Activated CD8-positive, alpha-beta T cell treated with anti-CD3 and anti-CD28 coated beads, Interleukin-2, amount 10 ng/mL, durations not matched to agents 7 days and 5 days (primary cell): ENCODE results near the gene GJD3. TPM values are rescaled to one million over a fixed set of nuclear protein-coding genes. Genes with fewer than 3 reads are reported as not detected.
"Not testable (repeated sequence)": the region's sequence is repeated elsewhere in the genome, so short reads cannot be mapped to it uniquely, and the experiment has no call there.

ENCODE experiments used
- ATAC-seq: fragments of 150-1000 bp; cut with Tn5 transposase; one replicate; pipeline ENCODE4 v1.10.0; 2021; ENCODE audit warnings: moderate library complexity
- CTCF ChIA-PET: fragments of 350-600 bp; sonication (Branson Sonifier 250); formaldehyde crosslinking; loops from one replicate; lab custom pipeline; 2021; ENCODE audit warnings: antibody characterized with exemption; lab: Charles Lee
- POLR2A ChIA-PET: fragments of 350-600 bp; sonication (Branson Sonifier 250); formaldehyde crosslinking; loops from one replicate; lab custom pipeline; 2021; ENCODE audit warnings: antibody characterized with exemption; lab: Charles Lee
- DNase-seq: peaks from one replicate; pipeline ENCODE4 v3.0.0-alpha.2; 2020
- H3K27ac Mint-ChIP-seq: one replicate; pipeline ENCODE4 v1.8.0; 2021; ENCODE audit warnings: mild to moderate bottlenecking, mixed read lengths
- H3K27me3 Mint-ChIP-seq: one replicate; pipeline ENCODE4 v1.8.0; 2021; ENCODE audit warnings: low read depth, mixed read lengths
- H3K36me3 Mint-ChIP-seq: one replicate; pipeline ENCODE4 v1.8.0; 2021; ENCODE audit warnings: low read depth, mixed read lengths
- H3K4me1 Mint-ChIP-seq: one replicate; pipeline ENCODE4 v1.8.0; 2021; ENCODE audit warnings: low read depth, mixed read lengths
- H3K4me3 Mint-ChIP-seq: one replicate; pipeline ENCODE4 v1.8.0; 2021; ENCODE audit warnings: mild to moderate bottlenecking, mixed read lengths
- H3K9me3 Mint-ChIP-seq: one replicate; pipeline ENCODE4 v1.8.0; 2022; ENCODE audit warnings: mixed read lengths; ENCODE audit not compliant: insufficient read depth
- total RNA-seq, 2 experiments: library from RNA; stranded (reverse); gene quantifications; one replicate each; pipeline ENCODE4 v1.2.3, GENCODE V29; 2021

Gene GJD3
- total RNA-seq, 2 experiments from 2014 or later = 0.29 TPM; not detected in 1

DNA sequence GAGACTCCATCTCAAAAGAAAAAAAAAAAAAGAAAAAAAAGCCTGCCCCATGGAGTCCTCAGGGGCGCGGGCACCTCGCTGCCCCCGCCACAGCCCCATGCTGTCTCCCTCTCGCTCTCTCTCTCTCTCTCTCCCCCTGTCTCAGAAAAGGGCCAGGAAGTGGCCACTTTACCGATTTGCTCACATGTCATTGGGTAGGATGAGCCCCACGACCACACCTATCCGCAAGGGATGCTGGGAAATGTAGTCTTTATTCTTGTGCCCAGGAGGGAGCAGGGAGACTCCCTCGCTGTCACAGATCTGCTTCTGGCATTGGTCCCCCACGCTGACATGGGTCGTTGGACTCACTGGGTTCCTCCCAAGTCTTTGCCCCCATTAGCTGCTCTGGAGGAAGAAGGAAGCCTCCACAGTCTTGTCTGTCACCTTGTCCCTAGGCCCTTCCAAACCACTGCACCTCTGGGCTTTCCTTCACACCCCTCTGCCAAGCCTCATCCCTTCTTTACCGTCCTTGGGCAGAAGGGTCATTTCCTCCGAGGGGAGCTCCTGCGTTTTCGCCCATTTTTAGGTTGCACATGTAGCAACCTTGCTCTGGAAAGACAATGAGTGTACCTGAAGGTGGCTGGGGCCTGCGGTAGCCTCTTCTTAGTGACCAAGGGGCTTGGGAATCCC, 6.9 kb upstream of the GJD3 start:
- H3K36me3 Mint-ChIP-seq = no peaks in the 10 kb centered on the region
- H3K4me3 Mint-ChIP-seq = no peak overlapping the region
- CTCF ChIA-PET = interaction anchor here (1.2 to 2.1 kb wide), 2 partner anchors 9 to 69 kb away, joined by 4 to 6 read pairs; no protein-coding TSS in a partner anchor
- peak overlapping the region; percentile 6 for H3K27ac Mint-ChIP-seq
- ATAC-seq (peak; percentile 80), DNase-seq (peak; percentile 63)
- no peaks in the 10 kb centered on the region for H3K27me3 Mint-ChIP-seq
- H3K9me3 Mint-ChIP-seq = no peaks in the 10 kb centered on the region
- POLR2A ChIA-PET = no interaction called here
- peaks cover 25% of the 10 kb centered on the region for H3K4me1 Mint-ChIP-seq

DNA sequence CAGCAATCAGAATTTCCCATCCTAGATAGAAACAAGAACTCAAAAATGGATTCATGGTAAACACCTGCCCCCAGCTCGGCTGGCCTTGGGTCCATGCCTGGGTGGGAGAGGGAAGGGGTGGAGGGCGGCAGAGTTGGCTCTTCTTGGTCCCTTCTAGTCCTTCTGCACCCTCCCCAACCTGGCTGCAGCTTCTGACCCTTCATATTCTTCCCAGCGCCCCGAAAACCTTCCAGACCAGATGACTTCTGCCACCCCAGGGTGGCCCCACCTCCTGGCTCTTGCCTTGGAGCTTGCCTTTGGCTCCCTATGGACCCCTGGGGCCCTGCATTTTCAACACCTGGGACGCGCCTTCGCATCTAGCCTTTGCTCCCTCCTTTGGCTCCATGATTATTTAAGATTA, 5.4 kb upstream of the GJD3 start:
- no peak for DNase-seq
- Mint-ChIP-seq H3K36me3 (no peaks in the 10 kb centered on the region), H3K27me3 (no peaks in the 10 kb centered on the region), H3K9me3 (no peaks in the 10 kb centered on the region), H3K27ac (no peak overlapping the region), H3K4me1 (peaks cover 24% of the 10 kb centered on the region), H3K4me3 (no peak overlapping the region)
- no peak for ATAC-seq
- ChIA-PET POLR2A (interaction anchor here (0.7 kb wide), 1 partner anchor 92 kb away, joined by 5 read pairs; no protein-coding TSS in a partner anchor), CTCF (interaction anchor here (0.9 to 1.4 kb wide), 3 partner anchors 70 to 190 kb away, joined by 3 read pairs; no protein-coding TSS in a partner anchor)

DNA sequence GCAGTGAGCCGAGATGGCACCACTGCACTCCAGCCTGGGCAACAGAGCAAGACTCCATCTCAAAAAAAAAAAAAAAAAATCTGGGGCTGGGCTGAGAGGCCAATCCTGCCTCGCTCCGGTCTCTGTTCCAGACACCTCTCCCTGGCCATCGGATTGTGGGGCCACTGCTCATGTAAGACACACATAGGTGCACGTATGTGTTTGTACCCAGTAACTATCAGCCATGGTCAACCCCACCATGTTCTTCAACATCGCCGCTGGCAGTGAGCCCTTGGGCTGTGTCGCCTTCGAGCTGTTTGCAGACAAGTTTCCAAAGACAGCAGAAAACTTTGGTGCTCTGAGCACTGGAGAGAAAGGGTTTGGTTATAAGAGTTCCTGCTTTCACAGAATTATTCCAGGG, 3.2 kb upstream of the GJD3 start:
- H3K27ac Mint-ChIP-seq, H3K9me3 Mint-ChIP-seq: not testable (repeated sequence)

DNA sequence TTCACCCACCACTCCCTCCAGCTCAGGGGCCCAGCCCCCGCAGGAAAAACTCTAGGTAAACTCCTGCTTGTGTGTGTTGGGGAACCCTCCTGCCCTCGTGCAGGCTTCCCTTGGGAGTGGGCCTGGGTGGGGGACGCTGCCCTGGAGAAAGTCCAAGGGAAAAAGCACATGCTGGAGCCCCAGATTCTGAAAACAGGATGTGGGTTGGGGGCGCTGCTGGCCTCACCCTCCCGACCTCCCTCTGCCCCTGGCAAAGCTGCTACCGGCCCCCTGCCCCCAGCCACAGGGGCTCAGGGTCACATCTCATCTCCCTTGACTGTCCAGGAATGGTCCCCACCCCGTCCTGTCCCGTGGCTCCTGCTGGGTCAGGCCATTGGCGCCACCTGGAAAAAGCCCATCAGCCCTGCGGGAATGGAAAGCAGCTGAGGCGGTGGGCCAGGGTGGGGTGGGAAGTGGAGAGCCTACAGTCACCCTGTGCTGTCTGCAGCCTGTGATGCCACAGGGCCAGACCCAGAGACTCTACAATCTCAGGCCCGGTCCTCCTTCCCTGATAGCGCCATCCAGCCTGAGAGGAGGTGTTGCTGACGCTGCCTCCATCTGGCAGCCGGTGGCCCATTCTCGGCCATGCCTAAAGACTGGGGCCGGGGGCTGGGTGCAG, 2.5 kb upstream of the GJD3 start:
- no peak overlapping the region for H3K4me3 Mint-ChIP-seq
- peaks cover 27% of the 10 kb centered on the region for H3K4me1 Mint-ChIP-seq
- peaks cover 2% of the 10 kb centered on the region for H3K36me3 Mint-ChIP-seq
- ATAC-seq (no peak), DNase-seq (no peak)
- peaks cover 2% of the 10 kb centered on the region for H3K27me3 Mint-ChIP-seq
- ChIA-PET POLR2A (interaction anchor here (1.4 kb wide), 1 partner anchor 10 kb away, joined by 4 read pairs; no protein-coding TSS in a partner anchor), CTCF (no interaction called here)
- no peak overlapping the region for H3K27ac Mint-ChIP-seq
- H3K9me3 Mint-ChIP-seq = no peaks in the 10 kb centered on the region

More for the DNA sequence above, 3.2 kb upstream of the GJD3 start:
- POLR2A ChIA-PET, H3K4me3 Mint-ChIP-seq, CTCF ChIA-PET, ATAC-seq, DNase-seq, H3K36me3 Mint-ChIP-seq, H3K27me3 Mint-ChIP-seq: not testable (repeated sequence)
- peaks cover 29% of the 10 kb centered on the region for H3K4me1 Mint-ChIP-seq

DNA sequence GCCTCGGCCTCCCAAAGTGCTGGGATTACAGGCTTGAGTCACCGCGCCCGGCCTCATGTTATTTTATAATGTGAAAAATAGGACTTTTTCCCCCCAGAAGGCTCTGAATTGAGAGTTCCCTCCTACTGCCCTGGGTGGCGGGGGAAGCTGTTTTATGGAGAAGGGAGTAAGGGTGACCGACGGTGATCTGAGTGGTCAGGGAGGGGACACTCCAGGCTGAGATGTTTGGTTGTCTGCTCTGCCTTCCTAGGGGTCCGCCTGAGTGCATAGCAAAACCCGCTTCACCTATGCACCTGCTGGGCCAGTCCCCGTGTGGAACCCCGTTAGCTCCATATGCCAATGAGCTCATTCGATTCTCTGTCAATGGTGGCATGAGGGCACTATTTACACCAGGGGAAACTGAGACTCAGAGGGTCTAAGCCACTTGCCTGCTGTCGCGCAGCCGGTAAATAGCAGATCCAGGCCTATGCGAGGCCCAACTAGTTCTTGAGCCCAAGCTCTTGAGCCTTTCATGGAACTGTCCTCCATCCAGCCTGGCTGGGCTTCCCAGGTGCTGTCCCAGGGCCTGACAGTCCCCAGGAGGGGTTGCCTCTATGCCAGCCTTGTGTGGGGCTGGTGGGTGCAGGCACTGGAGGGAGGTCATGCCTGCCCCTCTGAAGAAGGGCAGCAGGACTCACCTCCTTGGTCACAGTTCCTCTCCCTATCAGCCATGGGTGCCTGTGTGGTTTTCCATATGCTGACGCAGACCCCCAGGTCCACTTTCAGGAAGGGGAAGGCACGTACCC, 1.7 kb upstream of the GJD3 start:
- no peak for DNase-seq
- Mint-ChIP-seq H3K27ac (no peak overlapping the region), H3K36me3 (peaks cover 2% of the 10 kb centered on the region), H3K4me1 (peaks cover 27% of the 10 kb centered on the region), H3K4me3 (no peak overlapping the region), H3K27me3 (peaks cover 4% of the 10 kb centered on the region), H3K9me3 (no peaks in the 10 kb centered on the region)
- no peak for ATAC-seq
- ChIA-PET CTCF (interaction anchor here (0.8 to 14.0 kb wide), 4 partner anchors 62 to 169 kb away, joined by 3 to 187 read pairs (median 4); no protein-coding TSS in a partner anchor), POLR2A (interaction anchor here (0.5 to 1.4 kb wide), 4 partner anchors 11 to 291 kb away, joined by 3 to 7 read pairs (median 4); no protein-coding TSS in a partner anchor)

DNA sequence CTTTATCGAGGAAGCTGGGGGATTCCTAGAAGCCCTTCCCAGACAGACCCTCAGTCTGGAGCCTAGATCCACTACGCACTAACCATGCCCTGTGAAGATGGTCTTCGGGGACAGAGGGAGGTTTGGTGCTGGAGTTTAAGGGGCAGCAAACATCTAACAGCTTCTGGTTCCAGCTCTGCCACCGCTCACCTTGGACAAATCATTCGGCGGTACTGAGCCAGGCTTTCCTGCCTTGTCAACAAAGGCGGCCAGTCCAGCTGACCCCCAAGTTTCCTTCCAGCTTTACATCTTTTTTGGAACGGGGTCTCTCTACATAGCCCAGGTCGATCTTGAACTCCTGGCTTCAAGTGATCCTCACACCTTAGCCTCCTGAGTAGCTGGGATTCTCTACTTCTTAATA, 369 bp upstream of the GJD3 start:
- peaks cover 12% of the 10 kb centered on the region for H3K27me3 Mint-ChIP-seq
- POLR2A ChIA-PET = interaction anchor here (1.4 kb wide), 1 partner anchor 170 kb away, joined by 4 read pairs; no protein-coding TSS in a partner anchor
- DNase-seq = no peak
- H3K27ac Mint-ChIP-seq = no peak overlapping the region
- H3K4me1 Mint-ChIP-seq = peaks cover 33% of the 10 kb centered on the region
- ATAC-seq = no peak
- H3K36me3 Mint-ChIP-seq = peaks cover 2% of the 10 kb centered on the region
- H3K9me3 Mint-ChIP-seq = no peaks in the 10 kb centered on the region
- no peak overlapping the region for H3K4me3 Mint-ChIP-seq
- CTCF ChIA-PET = interaction anchor here (1.3 to 14.0 kb wide), 5 partner anchors 11 to 171 kb away, joined by 4 to 187 read pairs (median 4); no protein-coding TSS in a partner anchor

DNA sequence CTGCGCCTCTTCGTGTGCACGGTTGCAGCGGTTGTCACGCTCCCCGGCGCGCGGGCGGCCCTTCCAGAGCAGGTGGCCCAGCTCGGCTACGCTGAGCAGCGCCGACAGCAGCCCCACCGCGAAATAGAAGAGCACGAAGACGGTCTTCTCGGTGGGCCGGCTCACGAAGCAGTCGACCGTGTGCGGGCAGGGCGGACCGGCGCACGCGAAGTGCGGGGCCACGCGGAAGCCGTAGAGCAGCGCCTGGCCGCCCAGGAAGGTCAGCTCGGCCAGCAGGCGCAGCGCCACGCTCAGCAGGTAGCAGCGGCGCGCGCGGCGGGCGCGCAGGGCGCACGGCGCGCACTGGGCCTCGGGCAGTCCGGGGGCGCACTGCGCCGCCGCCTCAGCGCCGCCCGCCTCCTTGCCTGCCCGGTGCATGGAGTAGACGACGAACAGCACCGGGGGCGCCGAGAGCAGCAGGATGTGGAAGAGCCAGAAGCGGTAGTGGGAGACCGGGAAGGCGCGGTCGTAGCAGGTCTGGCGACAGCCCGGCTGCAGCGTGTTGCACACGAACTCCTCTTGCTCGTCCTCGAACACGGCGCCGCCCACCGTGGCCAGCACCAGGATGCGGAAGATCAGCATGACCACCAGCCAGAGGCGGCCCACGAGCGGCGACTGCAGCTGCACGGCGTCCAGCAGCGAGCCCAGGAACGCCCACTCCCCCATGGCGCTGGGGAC, 1.3 kb downstream of the GJD3 start:
- peak overlapping the region; percentile 70 for H3K27ac Mint-ChIP-seq
- peak overlapping the region; percentile 72 for H3K4me3 Mint-ChIP-seq
- DNase-seq (peak; percentile 43), ATAC-seq (peak; percentile 60)
- CTCF ChIA-PET = interaction anchor here (0.5 to 14.0 kb wide), 36 partner anchors 8 to 252 kb away, joined by 3 to 187 read pairs (median 4); partner anchors contain the start of genes IGFBP4, TOP2A and WIPF2
- POLR2A ChIA-PET = interaction anchor here (0.9 to 2.2 kb wide), 6 partner anchors 10 to 185 kb away, joined by 3 to 12 read pairs (median 4); no protein-coding TSS in a partner anchor
- peaks cover 41% of the 10 kb centered on the region for H3K4me1 Mint-ChIP-seq
- peaks cover 13% of the 10 kb centered on the region for H3K27me3 Mint-ChIP-seq
- peaks cover 2% of the 10 kb centered on the region for H3K36me3 Mint-ChIP-seq
- H3K9me3 Mint-ChIP-seq = no peaks in the 10 kb centered on the region

DNA sequence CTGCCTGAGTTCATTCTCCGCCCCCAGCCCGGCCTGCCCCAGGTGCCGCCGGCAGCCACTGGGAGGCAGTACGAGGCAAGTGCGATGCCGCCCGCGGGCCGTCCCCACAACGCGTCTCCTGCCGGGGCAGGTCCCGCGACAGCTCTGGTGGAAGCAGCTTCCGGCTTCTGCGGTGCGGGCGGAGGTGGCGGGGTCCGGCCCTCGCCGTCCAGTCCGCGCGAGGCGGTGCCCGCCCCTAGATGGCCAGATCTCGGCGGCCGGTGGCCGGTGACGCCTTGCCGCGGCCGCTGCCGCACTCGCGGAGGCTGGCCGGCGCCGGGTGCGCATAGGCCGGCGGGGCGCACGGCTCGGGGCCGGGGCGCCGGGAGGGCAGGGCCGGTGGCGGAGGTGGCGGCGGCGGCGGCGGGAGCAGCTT, 1.8 kb downstream of the GJD3 start:
- ChIA-PET CTCF (interaction anchor here (0.5 to 14.0 kb wide), 37 partner anchors 9 to 1615 kb away, joined by 3 to 187 read pairs (median 4); partner anchors contain the start of genes IGFBP4, PCGF2, TOP2A and WIPF2), POLR2A (interaction anchor here (0.6 to 2.2 kb wide), 9 partner anchors 10 to 185 kb away, joined by 3 to 12 read pairs (median 4); no protein-coding TSS in a partner anchor)
- peaks cover 2% of the 10 kb centered on the region for H3K36me3 Mint-ChIP-seq
- DNase-seq (peak; percentile 93), ATAC-seq (peak; percentile 93)
- H3K4me3 Mint-ChIP-seq = peak overlapping the region; percentile 72
- H3K27ac Mint-ChIP-seq = no peak overlapping the region
- no peaks in the 10 kb centered on the region for H3K9me3 Mint-ChIP-seq
- H3K4me1 Mint-ChIP-seq = peaks cover 41% of the 10 kb centered on the region
- peaks cover 13% of the 10 kb centered on the region for H3K27me3 Mint-ChIP-seq

DNA sequence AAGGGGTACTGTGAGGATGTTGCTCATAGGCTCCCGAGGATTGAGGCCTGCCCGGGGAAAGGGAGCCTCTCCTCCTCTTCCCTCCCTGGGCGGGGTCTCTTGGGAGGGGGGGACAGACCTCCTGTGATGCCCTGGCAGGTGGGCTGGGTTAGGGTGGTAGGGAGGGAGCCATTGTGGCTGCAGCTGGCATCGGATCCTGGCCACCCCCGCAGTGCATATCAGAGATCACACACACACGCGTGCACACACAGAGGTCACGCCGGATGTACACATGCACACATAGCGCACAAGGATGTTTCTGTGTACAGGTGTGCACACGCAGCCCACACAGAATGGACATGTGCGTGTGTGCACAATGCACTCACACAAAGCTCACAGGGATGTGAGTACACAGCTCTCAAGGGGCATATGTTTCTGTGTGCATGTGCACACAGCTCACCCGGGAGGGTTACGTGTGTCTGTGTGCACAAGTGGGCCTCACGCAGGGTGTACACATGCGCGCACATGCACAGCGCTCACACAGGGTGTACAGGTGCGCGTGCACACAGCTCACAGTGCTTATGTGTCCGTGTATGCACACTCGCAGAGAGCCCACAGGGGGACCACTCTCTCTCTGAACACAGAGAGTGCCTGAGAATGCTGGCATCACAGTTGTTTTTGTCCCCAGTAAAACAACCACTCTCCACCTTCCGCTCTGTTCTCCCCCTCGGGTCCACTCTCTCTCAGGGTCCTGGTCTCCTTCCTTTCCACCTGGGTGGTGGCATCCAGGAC, 2.4 kb downstream of the GJD3 start:
- ChIA-PET CTCF (interaction anchor here (0.5 to 14.0 kb wide), 39 partner anchors 10 to 1614 kb away, joined by 3 to 187 read pairs (median 4); partner anchors contain the start of genes IGFBP4, PCGF2, TOP2A and WIPF2), POLR2A (interaction anchor here (0.6 to 2.2 kb wide), 12 partner anchors 11 to 186 kb away, joined by 3 to 12 read pairs (median 3); no protein-coding TSS in a partner anchor)
- H3K27ac Mint-ChIP-seq = no peak overlapping the region
- peaks cover 39% of the 10 kb centered on the region for H3K4me1 Mint-ChIP-seq
- ATAC-seq (peak; percentile 14), DNase-seq (no peak)
- H3K9me3 Mint-ChIP-seq = no peaks in the 10 kb centered on the region
- peaks cover 13% of the 10 kb centered on the region for H3K27me3 Mint-ChIP-seq
- peaks cover 5% of the 10 kb centered on the region for H3K36me3 Mint-ChIP-seq
- peak overlapping the region; percentile 61 for H3K4me3 Mint-ChIP-seq
